GM12878 (cell line): ENCODE measurements around the gene MRPL33. TPM values are rescaled to one million over a fixed set of nuclear protein-coding genes. Genes with fewer than 3 reads are reported as not detected.

Experiments
- ATAC-seq: fragments of 200-7000 bp; cut with Tn5 transposase; 3 replicates; pipeline ENCODE4 v1.9.1; 2020; ENCODE audit warnings: mild to moderate bottlenecking, moderate library complexity
- BruUV-seq: library from RNA; stranded (reverse); fragments of 400-500 nt; replicated peaks from 2 replicates; lab custom pipeline; 2021; lab: Mats Ljungman, UMichigan
- CTCF ChIA-PET: fragments of 300-600 bp; sonication (Branson Sonifier 250); formaldehyde crosslinking; extraction: SDS; loops from one replicate; lab custom pipeline; 2021; ENCODE audit warnings: inconsistent platforms; lab: Yijun Ruan, JAX
- POLR2A ChIA-PET: fragments of 350-600 bp; formaldehyde crosslinking; extraction: SDS; loops from one replicate; lab custom pipeline; 2021; ENCODE audit warnings: inconsistent platforms; lab: Charles Lee
- RAD21 ChIA-PET: fragments of 300-600 bp; sonication (Branson Sonifier 250); formaldehyde crosslinking; loops from one replicate; lab custom pipeline; 2023; ENCODE audit warnings: antibody characterized with exemption; ENCODE audit not compliant: unreplicated experiment; lab: Charles Lee
- SMC1A ChIA-PET: fragments of 300-600 bp; sonication (Branson Sonifier 250); formaldehyde crosslinking; loops from one replicate; lab custom pipeline; 2023; ENCODE audit not compliant: unreplicated experiment, uncharacterized antibody; lab: Charles Lee
- DNase-seq: peaks from one replicate; pipeline ENCODE4 v3.0.0-alpha.2; 2011; ENCODE audit warnings: low read depth, low spot score
- FAIRE-seq: peaks from 3 replicates; lab custom pipeline; 2011; peaks lifted over from hg19 to GRCh38; lab: Jason Lieb, UNC
- H2AFZ ChIP-seq: 2 replicates; pipeline ENCODE4 v1.6.0; 2011; ENCODE audit warnings: low read depth, low read length, control low read depth; ENCODE audit not compliant: control insufficient read depth
- H3K27ac ChIP-seq: 2 replicates; pipeline ENCODE4 v1.5.1; 2011; ENCODE audit warnings: control low read depth; ENCODE audit not compliant: control insufficient read depth, insufficient read depth
- H3K27me3 ChIP-seq, 2 experiments: replicated peaks in 1 of 2; 2 replicates each; pipeline versions ENCODE4 v1.6.0 to v1.6.1; 2011; ENCODE audit warnings: low read length in 1 of 2; ENCODE audit not compliant: control insufficient read depth in 2 of 2, insufficient read depth in 2 of 2
- H3K36me3 ChIP-seq, 2 experiments: 2 replicates each; pipeline ENCODE4 v1.5.1; 2011; ENCODE audit warnings: low read length in 1 of 2; ENCODE audit not compliant: control insufficient read depth in 2 of 2, insufficient read depth in 2 of 2
- H3K4me1 ChIP-seq: 2 replicates; pipeline ENCODE4 v1.6.1; 2011; ENCODE audit warnings: mild to moderate bottlenecking, low read length, moderate library complexity, mixed read lengths; ENCODE audit not compliant: control insufficient read depth, insufficient read depth
- H3K4me2 ChIP-seq: 2 replicates; pipeline ENCODE4 v1.6.0; 2011; ENCODE audit warnings: control low read depth; ENCODE audit not compliant: control insufficient read depth, insufficient read depth
- H3K4me3 ChIP-seq: fragments of 200-600 bp; sonication (generic); 2 replicates; pipeline ENCODE4 v1.5.1; 2016
- H3K79me2 ChIP-seq: 2 replicates; pipeline ENCODE4 v1.6.0; 2011; ENCODE audit warnings: low read length; ENCODE audit not compliant: control insufficient read depth, insufficient read depth
- H3K9ac ChIP-seq: 2 replicates; pipeline ENCODE4 v1.8.0; 2011; ENCODE audit warnings: low read length, control low read depth, mixed read lengths; ENCODE audit not compliant: control insufficient read depth, insufficient read depth
- H3K9me3 ChIP-seq: replicated peaks from 3 replicates; pipeline ENCODE4 v1.5.1; 2011; ENCODE audit warnings: mild to moderate bottlenecking, low read length; ENCODE audit not compliant: control insufficient read depth, insufficient read depth
- H4K20me1 ChIP-seq: 2 replicates; pipeline ENCODE4 v1.6.0; 2011; ENCODE audit not compliant: control insufficient read depth, insufficient read depth
- CHD2 ChIP-seq: IDR thresholded peaks from 2 replicates; pipeline ENCODE4 v1.6.1; 2011; ENCODE audit warnings: low read depth, low read length, improper control_type of control experiment, borderline replicate concordance
- NFYB ChIP-seq: IDR thresholded peaks from 2 replicates; pipeline ENCODE4 v1.6.1; 2011; ENCODE audit warnings: low read depth, mild to moderate bottlenecking, low read length, improper control_type of control experiment, moderate library complexity; ENCODE audit not compliant: insufficient read depth
- SPI1 ChIP-seq: IDR thresholded peaks from 2 replicates; pipeline ENCODE4 v1.6.1; 2011; ENCODE audit warnings: low read depth, mild to moderate bottlenecking, low read length, moderate library complexity, borderline replicate concordance; ENCODE audit not compliant: insufficient read depth
- TCF3 ChIP-seq: IDR thresholded peaks from 2 replicates; pipeline ENCODE4 v1.6.1; 2012; ENCODE audit warnings: low read depth, mild to moderate bottlenecking, low read length, borderline replicate concordance; ENCODE audit not compliant: insufficient read depth
- WGBS: methylation state at CpG from one replicate; pipeline ENCODE4 v1.1.6; 2016; ENCODE audit warnings: low lambda C conversion rate; ENCODE audit not compliant: insufficient replicate concordance, insufficient coverage; ENCODE audit errors: missing lambda C conversion rate; 5-methylcytosine and 5-hydroxymethylcytosine counted together
- in situ Hi-C: fragments of 300-500 bp; cut with MboI; formaldehyde crosslinking; loops from 9 replicates; pipeline ENCODE4 v1.14.3; 2018; ENCODE audit warnings: mixed read lengths
- intact Hi-C: fragments of 100-400 bp; cut with micrococcal nuclease; formaldehyde crosslinking; loops from one replicate; pipeline ENCODE4 v1.14.2; 2022; ENCODE audit not compliant: unreplicated experiment
- polyA plus RNA-seq, 11 experiments: library from polyadenylated mRNA; depleted of rRNA in 4 of 11; unstranded in 6 of 11; stranded (reverse) in 5 of 11; fragments of >200 nt; fragmentation: Nextera tagmentation in 4 of 11; fragmentation: Illumina TruSeq in 1 of 11; extraction: Ambion mirVana in 4 of 11; extraction: Trizol in 1 of 11; gene quantifications; 1 replicate in 1 of 11; 2 replicates in 10 of 11; pipeline versions ENCODE4 v1.2.1 to v1.2.3, GENCODE V29; 2011 to 2016; ENCODE audit warnings: inconsistent platforms in 2 of 11, missing spikeins in 2 of 11, low read depth in 1 of 11
- total RNA-seq, 4 experiments: library from RNA; depleted of rRNA in 3 of 4; stranded (reverse); fragments of >200 nt in 3 of 4; fragmentation: Illumina TruSeq in 1 of 4; extraction: Trizol in 1 of 4; gene quantifications; 2 replicates each; pipeline versions ENCODE4 v1.2.1 to v1.2.3, GENCODE V29; 2013 to 2021
- TF ChIP-seq, protein P1 (sequence below): fragments of 450-650 bp; formaldehyde crosslinking; IDR thresholded peaks from 2 replicates; pipeline ENCODE4 v1.4.0; 2020; ENCODE audit warnings: mild to moderate bottlenecking, moderate library complexity

Gene MRPL33
- total and polyA plus RNA-seq, 10 of the 15 experiments (the other 5 are each of a cell fraction or from before 2014, with no cell fraction given), result 50.1 to 318 (median 160) TPM

DNA sequence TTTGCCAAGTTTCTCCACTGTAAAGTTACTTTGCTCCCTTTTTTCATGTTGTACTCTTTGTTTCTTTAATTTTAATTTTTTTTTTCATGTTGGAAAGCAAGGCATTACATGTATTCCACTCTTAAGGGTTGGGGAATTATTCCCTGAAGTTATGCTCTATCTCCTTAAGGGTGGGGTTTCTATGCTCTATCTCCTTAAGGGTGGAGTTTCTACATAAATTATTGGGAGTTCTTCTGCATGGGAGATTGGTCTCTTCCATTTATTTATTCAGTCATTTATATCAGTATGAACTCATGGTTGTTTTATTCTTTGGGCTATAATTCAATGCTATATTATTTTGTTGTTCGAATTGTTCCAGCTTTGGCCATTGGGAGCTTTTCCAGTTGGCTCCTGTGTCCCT, 11.2 kb downstream of the MRPL33 start (continued):
- TF ChIP-seq SPI1, result no peak
- TF ChIP-seq NFYB, result no peak
- TF ChIP-seq CHD2, result no peak

DNA sequence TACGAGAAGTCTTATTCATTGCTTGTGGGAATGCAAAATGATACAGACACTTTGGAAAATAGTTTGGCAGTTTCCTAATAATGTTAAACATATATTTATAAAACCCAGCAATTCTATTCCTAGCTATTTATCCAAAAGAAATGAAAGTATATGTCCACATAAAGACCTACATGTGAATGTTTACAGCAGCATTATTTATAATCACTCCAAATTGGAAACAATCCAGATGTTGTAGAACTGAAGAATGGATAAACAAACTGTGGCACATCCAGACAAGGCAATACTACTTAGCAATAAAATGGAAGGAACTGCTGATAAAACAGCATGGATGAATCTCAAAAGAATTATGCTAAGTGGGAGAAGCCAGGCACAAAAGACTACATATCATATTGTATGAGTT, 19.3 kb downstream of the MRPL33 start:
- H3K9me3 ChIP-seq, result no peaks in the 10 kb centered on the region
- H4K20me1 ChIP-seq, result no peaks in the 10 kb centered on the region
- 100% methylated on average over 1 of the region's 1 CpG for WGBS
- ChIA-PET SMC1A (no interaction called here), CTCF (interaction anchor here (1.2 kb wide), 1 partner anchor 662 kb away, joined by 3 read pairs; no protein-coding TSS in a partner anchor), POLR2A (no interaction called here), RAD21 (no interaction called here)
- TF ChIP-seq, protein P1, sequence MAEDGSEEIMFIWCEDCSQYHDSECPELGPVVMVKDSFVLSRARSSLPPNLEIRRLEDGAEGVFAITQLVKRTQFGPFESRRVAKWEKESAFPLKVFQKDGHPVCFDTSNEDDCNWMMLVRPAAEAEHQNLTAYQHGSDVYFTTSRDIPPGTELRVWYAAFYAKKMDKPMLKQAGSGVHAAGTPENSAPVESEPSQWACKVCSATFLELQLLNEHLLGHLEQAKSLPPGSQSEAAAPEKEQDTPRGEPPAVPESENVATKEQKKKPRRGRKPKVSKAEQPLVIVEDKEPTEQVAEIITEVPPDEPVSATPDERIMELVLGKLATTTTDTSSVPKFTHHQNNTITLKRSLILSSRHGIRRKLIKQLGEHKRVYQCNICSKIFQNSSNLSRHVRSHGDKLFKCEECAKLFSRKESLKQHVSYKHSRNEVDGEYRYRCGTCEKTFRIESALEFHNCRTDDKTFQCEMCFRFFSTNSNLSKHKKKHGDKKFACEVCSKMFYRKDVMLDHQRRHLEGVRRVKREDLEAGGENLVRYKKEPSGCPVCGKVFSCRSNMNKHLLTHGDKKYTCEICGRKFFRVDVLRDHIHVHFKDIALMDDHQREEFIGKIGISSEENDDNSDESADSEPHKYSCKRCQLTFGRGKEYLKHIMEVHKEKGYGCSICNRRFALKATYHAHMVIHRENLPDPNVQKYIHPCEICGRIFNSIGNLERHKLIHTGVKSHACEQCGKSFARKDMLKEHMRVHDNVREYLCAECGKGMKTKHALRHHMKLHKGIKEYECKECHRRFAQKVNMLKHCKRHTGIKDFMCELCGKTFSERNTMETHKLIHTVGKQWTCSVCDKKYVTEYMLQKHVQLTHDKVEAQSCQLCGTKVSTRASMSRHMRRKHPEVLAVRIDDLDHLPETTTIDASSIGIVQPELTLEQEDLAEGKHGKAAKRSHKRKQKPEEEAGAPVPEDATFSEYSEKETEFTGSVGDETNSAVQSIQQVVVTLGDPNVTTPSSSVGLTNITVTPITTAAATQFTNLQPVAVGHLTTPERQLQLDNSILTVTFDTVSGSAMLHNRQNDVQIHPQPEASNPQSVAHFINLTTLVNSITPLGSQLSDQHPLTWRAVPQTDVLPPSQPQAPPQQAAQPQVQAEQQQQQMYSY (CRISPR knock-in tag), result no peak
- no peak for TF ChIP-seq TCF3
- no peak overlapping the region for H2AFZ ChIP-seq
- no peaks in the 10 kb centered on the region for H3K4me1 ChIP-seq
- no peaks in the 10 kb centered on the region for H3K36me3 ChIP-seq
- ATAC-seq, result no peak
- H3K9ac ChIP-seq, result no peak overlapping the region
- no peak for FAIRE-seq
- no TSS peak for BruUV-seq
- intact Hi-C loops (no loop called here), in situ Hi-C loops (no loop called here)
- H3K4me3 ChIP-seq, result no peak overlapping the region
- H3K27ac ChIP-seq, result no peak overlapping the region
- H3K79me2 ChIP-seq, result no peaks in the 10 kb centered on the region
- DNase-seq, result no peak
- no peak overlapping the region for H3K4me2 ChIP-seq
- H3K27me3 ChIP-seq, result no peaks in the 10 kb centered on the region
